HG02938 (cell line): ENCODE measurements around the gene ADNP.
"Not testable (repeated sequence)": the region's sequence is repeated elsewhere in the genome, so short reads cannot be mapped to it uniquely, and the experiment has no call there.

ENCODE experiments used
- ATAC-seq: cut with Tn5 transposase; IDR thresholded peaks from one replicate; pipeline ENCODE4 v1.9.1; 2021; ENCODE audit warnings: mild to moderate bottlenecking, moderate library complexity; ENCODE audit not compliant: unreplicated experiment

The ADNP gene

DNA sequence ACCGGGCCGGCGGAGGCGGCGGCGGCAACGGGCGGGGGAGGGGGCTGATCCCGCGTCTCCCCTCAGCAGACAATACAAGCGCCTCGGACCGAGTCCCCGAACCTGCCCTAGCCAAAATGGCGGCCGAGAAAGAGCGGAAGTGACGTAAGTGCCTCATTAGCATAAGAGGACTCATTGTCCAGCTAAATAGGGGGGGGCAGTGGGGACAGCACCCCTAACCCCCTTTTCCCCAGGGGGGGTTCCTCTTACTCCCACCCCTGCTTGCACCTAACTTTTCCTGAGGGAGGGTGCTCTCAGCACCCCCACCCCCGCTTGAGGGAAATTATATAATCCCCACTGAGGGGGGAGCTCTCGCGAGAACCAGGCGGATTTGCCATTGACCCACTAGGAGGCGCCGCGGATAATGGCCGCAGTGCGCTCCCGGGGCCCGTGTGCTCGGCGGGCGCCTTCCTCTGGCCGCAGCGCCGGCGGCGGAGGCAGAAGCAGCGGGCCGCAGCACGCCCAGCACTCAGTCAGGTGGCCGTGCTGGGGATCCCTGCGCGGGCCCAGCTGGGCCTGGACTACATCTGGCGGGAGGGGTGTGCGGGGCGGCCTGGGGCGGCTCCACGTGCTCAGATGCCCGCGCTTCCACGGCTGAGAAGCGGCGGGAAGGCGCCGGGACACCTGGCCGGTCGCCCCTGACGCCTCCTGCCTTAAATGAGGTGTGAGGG lies at the start of gene ADNP:
Gene ADNP (minus strand): TSS at position 132 of the 710 bp plus-strand sequence. CDS start 27,441 bp downstream, outside the sequence.
- ATAC-seq: peak; percentile 53

GRCh38 chr20:50980071-50980681 lies 48.9 kb upstream of the ADNP start:
- no peak for ATAC-seq

DNA sequence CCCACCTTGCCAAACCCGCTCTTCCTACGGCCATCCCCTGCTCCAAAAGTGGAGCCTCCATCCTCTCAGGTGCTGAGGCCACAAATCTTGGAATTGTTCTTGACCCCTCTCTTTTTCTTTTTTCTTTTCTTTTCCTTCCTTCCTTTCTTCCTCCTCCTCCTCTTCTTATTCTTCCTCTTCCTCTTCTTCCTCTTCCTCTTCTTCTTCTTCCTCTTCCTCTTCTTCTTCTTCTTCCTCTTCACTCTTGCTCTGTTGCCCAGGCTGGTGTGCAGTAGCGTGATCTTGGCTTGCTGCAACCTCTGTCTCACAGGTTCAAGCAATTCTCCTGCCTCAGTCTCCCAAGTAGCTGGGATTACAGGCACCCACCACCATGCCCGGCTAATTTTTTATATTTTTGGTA lies 47.3 kb upstream of the ADNP start:
- not testable (repeated sequence) for ATAC-seq

DNA sequence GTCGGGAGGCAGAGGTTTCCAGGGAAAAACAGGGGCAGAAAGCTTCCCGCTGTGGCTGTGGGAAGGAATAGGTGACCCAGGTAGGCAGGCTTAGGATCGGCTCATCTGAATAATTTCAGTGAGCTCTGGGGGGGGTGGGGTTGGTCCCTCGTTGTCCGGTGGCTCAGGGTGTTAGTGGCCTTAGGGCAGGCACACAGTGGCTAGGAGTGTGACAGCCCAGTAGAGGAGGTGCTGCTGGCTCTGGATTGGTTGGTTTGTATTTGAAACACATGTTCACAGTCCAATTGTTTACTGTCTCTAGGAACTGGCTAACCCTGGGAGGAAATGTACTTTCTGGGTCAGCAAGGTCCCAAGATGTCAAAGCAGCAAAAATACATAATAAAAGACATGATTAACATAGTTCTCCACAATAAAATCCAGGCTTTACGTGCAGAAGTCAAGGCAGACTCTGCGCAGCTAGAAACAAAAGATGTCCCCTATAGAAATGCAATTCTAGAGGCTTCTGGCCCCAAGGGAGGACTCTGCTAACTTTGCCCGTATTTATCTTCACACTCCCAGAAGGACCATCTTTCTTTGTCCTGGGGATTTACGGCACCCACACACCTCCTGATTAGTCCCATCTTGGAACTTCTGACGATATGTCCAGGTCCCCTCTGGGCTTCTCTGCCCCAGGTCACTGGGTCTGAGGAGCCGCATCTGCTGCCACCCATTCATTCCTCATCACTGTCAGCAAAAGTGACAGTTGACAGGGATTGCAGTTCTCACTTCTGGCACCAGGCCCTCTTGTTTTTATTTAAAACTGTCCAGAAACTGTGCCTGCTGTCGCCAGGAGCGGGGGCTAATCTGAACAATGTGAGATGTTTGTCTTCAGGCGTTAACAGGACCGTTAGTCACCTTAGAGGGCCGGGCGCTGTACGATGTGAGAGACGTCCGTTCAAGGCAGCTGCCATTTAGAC lies 46.1 kb upstream of the ADNP start:
- ATAC-seq: no peak

GRCh38 chr20:50975701-50976330 lies 44.6 kb upstream of the ADNP start:
- no peak for ATAC-seq

DNA sequence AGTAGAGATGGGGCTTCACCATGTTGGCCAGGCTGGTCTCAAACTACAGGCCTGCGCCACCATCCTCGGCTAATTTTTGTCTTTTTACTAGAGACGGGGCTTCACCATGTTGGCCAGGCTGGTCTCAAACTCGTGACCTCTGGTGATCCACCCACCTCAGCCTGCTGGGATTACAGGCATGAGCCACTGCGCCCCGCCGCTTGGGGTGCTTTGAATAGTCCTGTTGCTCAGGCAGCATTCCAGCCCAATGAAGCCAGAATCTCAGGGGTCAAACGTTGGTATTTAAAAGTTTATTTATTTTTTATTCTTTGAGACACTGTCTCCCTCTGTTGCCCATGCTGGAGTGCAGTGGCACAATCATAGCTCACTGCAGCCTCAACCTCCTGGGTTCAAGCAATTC lies 38.7 kb upstream of the ADNP start:
- no peak for ATAC-seq

GRCh38 chr20:50969435-50969834 lies 38.2 kb upstream of the ADNP start:
- ATAC-seq: no peak

GRCh38 chr20:50968289-50968688 lies 37.1 kb upstream of the ADNP start:
- ATAC-seq: no peak

DNA sequence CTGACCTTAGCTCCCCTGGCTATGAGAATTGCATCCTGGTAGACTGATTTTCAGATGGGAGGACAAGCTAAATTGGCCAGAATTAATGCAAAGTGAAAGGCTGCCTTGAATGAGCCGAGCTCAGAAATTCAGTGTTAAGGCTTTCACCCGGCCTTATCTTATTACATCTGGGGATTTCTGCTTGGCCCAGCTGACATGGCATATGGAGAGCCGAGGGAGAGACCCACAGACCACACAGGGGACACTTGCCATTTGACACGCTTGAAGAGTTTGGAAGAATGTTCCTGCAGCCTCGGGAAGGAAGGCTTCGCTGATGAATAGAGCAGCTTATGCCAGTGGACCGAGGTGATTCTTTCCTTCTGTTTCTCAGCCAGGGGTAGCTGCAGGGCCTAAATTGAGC lies 36.3 kb upstream of the ADNP start:
- no peak for ATAC-seq

DNA sequence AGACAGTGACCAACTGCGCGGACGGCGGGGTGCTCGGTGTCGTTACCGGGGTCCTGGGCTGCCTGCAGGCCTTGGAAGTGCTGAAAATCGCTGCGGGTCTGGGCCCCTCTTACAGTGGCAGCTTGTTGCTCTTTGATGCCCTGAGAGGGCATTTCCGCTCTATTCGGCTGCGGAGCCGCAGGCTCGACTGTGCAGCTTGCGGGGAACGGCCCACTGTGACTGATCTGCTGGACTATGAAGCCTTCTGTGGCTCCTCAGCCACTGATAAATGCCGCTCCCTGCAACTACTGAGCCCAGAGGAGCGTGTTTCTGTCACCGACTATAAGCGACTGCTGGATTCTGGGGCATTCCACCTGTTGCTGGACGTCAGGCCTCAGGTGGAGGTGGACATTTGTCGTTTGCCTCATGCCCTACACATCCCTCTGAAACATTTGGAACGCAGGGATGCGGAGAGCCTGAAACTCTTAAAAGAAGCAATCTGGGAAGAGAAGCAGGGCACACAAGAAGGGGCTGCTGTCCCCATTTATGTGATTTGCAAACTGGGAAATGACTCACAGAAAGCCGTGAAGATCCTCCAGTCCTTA lies 28.4 kb upstream of the ADNP start:
- ATAC-seq: no peak

DNA sequence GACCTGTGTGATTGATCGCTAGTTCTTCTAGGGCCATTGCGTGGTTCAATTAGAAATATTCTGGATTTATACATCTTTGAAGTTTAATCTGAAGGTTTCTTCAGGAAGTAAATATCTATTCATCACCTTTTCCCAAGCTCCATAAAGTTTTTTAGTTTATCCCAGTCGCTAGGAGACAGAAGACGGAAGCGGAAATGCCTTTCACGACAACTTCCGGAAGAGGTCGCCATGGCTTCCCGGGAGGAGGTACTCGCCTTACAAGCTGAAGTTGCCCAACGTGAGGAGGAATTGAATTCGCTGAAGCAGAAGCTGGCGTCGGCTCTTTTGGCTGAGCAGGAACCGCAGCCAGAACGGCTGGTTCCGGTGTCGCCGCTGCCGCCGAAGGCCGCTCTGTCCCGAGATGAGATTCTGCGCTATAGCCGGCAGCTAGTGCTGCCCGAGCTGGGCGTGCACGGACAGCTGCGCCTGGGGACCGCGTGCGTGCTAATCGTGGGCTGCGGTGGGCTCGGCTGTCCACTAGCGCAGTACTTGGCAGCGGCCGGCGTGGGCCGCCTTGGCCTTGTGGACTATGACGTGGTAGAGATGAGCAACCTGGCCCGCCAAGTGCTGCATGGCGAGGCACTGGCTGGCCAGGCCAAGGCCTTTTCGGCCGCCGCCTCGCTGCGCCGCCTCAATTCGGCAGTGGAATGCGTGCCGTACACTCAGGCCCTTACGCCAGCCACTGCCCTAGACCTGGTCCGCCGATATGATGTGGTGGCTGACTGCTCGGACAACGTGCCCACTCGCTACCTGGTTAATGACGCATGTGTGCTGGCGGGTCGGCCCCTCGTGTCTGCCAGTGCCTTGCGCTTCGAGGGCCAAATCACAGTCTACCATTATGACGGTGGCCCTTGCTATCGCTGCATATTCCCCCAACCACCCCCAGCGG lies 27.6 kb upstream of the ADNP start, which contains the start of gene MOCS3:
Gene MOCS3 (plus strand): TSS at position 204 of the 928 bp plus-strand sequence. CDS start 25 bp downstream, at position 229.
- peak; percentile 68 for ATAC-seq

DNA sequence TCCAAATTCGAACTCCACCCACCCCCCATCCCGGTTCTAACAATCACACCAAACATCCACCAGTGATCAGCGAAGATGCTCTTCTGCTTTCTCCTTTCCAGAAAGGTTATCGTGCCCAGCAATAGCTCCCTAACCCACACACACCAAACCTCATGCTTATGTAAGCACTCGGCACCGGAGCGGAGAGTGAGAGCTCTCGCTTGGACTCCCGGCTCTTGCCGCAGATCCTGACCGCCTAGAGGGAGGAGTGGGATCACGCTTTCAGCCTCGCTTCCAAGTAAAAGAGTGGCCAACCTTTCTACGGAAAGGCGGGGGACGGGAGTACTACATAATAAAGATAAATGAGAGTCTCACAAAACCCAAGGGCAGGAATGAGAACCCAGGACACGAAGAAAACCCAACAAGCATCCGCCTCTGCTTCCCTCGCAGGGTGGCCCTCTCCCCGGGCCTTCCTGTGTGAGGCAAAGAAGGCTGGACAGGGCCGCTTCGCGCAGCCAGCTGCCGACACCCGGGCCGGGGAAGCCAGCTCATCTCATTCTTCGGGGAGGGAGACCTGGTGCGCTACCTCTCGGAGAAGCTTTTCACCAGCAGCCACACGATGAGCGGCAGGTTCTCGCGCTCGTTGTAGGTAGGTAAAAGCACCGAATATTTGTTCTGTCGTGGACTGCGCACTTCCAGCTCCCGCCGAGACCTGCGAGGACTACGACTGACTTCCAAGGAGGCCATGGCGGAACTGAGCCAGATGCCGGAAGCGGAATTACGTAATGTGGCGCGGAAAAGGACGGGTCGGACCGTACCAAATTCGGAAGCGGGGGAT lies 26.8 kb upstream of the ADNP start, which contains the start of gene DPM1:
Gene DPM1 (minus strand): TSS at position 735 of the 817 bp plus-strand sequence. CDS start 9 bp downstream, at position 726.
- ATAC-seq: peak; percentile 70

DNA sequence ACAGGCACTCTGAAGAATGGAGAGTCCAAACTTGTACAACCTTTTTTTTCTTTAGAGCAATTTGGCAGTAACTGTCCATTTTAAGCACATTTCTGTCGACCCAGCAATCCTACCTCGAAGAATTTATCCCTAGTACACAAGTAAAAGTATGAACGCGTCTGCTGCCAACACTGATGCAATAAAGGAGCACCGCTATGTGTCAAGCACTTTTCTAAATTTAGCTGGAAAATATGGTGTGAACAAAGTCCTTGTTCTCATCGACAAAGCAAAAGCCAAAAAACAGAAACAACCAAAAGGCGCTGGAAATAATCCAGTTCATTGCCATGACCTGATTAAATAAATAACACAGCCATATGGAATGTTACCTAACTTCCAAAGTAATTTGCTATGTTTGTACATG lies 26.0 kb upstream of the ADNP start:
- no peak for ATAC-seq

DNA sequence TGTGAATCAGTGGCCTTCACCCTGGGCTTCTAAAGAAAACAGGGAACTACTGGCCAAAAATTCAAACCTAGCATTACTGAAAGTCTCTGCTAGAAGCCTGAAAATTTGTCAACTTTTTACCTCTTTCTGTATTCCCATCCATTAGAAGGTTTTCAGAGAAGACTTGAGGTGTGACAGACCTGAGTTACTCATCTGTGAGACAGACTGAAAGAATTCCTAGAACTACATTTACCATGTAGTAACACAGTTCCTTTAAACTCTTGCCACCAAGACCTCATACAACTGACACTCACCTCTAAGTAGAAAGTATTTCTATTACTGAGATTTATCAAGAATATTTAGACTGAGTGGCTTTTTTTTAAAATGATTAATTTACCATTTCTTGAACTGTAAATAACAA lies 22.6 kb upstream of the ADNP start:
- ATAC-seq: no peak

DNA sequence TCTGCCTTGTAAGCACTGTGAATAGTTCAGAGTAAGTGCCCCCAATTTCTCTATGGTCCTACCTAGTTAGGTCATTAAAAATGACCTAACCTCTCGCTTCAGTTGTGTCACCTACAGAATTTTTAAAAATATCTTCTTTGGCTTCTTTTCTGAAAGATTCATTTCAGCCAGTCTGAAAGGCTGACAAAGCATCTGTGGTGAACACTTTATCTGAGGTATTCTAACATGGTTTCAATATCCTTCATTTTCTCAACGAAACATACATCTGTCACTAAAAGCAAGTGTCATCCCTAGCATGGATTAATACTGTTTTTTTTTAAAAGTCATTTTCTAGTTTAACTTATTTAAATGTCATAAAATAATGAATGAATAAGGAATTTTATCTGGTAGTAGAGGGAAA lies 22.0 kb upstream of the ADNP start:
- no peak for ATAC-seq

- ATAC-seq: no peak
Measured at GRCh38 chr20:50948132-50948785, 17.0 kb upstream of the ADNP start.

GRCh38 chr20:50943069-50943468 lies 11.8 kb upstream of the ADNP start:
- ATAC-seq: no peak

DNA sequence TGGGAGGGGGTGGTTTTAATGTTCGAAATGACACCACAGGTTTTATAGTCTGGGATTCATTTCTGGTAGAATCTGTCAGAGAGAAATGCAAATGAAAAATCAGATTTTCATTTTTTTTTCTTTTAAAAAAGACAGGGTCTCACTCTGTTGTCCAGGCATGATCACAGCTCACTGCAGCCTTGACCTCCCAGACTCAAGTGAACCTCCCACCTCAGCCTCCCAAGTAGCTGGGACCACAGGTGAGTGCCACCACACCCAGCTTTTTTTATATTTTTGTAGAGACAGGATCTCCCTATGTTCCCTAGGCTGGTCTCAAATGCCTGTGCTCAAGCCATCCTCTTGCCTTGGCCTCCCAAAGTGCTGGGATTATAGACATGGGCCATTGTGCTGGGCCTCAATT lies 2.4 kb upstream of the ADNP start:
- no peak for ATAC-seq
